BLaER1 treated with 17β-estradiol and CSF1 and Interleukin-3, amounts not matched to agents 10 nM and 100 nM (cell line): ENCODE data around the gene COL18A1.

Experiments
- H3K27ac ChIP-seq, 11 experiments: shearing (Covaris generic); formaldehyde crosslinking; 2 replicates each; pipeline ENCODE4 v1.8.1; 2022
- H3K27me3 ChIP-seq, 11 experiments: shearing (Covaris generic); formaldehyde crosslinking; 2 replicates each; pipeline ENCODE4 v1.8.1; 2022
- H3K36me3 ChIP-seq, 11 experiments: shearing (Covaris generic); formaldehyde crosslinking; 2 replicates each; pipeline ENCODE4 v1.8.1; 2022
- H3K4me1 ChIP-seq, 10 experiments: shearing (Covaris generic); formaldehyde crosslinking; 2 replicates each; pipeline ENCODE4 v1.8.1; 2022
- H3K4me2 ChIP-seq, 11 experiments: shearing (Covaris generic); formaldehyde crosslinking; 2 replicates each; pipeline ENCODE4 v1.8.1; 2022
- H3K4me3 ChIP-seq, 10 experiments: shearing (Covaris generic); formaldehyde crosslinking; 2 replicates each; pipeline ENCODE4 v1.8.1; 2022
- H3K9ac ChIP-seq, 11 experiments: shearing (Covaris generic); formaldehyde crosslinking; 2 replicates each; pipeline ENCODE4 v1.8.1; 2022
- H3K9me3 ChIP-seq, 11 experiments: shearing (Covaris generic); formaldehyde crosslinking; replicated peaks in 1 of 11; 2 replicates each; pipeline ENCODE4 v1.8.1; 2022
- H4K20me1 ChIP-seq, 11 experiments: shearing (Covaris generic); formaldehyde crosslinking; 2 replicates each; pipeline ENCODE4 v1.8.1; 2022
- Cebpa-rat ChIP-seq, 11 experiments: shearing (Covaris generic); IDR thresholded peaks; 2 replicates each; pipeline ENCODE4 v1.8.1; 2022

Gene COL18A1

DNA sequence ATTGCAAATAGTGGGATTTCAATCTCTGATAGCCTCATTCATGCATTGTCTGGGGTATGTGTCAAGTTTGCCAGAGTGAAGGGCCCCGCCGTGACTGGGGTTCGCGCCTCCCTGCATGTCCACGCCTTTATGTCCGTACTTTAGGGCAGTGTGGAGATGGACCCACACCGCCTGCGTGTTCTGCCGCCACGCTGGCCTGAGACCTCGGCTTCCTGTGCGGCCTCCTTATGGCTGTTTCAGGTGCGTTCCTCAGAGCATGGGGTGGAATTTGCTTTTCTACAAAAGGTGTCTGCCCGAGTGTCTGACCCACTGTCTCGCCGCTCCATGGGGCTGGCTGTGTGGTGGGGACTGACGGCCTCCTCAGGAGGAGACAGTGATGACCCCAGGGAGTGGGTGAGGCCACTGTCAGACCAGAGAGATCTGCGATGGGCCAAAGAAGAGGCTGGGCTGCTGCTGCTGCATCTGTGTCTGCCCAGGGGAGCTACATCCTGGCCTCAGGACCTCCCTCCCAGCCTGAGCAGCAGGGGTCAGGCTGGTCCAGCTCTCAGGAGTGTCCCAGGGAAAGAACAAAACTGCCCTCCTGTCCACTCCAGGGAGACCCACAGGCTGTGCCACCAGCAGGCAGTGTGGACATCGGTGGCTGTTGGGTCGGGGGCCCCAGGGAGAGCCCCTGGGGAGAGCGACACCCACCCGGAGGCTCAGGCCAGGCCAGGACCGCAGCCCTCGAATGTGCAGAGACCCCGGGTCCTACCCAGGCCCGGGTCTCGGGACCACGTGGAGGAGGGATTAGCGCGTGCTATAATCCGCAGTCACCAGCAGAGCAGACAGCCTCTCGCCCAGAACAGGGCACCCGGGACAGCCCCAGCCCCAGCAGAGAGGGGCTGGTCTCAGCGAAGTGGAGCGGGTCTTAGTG lies 147.1 kb downstream of the COL18A1 start:
- TF ChIP-seq Cebpa-rat (IDR thresholded peaks at IDR 0.05) = no peak
- H3K27me3 ChIP-seq = no peaks in the 10 kb centered on the region
- peak overlapping the region; percentile 59 to 96 (median 90); a peak in 21 of 22 replicates for H3K27ac ChIP-seq
- peaks cover 0 to 6% (median 0%) of the 10 kb centered on the region in 11 experiments; a peak in 2 of 22 replicates for H4K20me1 ChIP-seq
- peak overlapping the region; percentile 84 to 97 (median 93) for H3K4me2 ChIP-seq
- no peaks in the 10 kb centered on the region for H3K36me3 ChIP-seq
- peak overlapping the region; percentile 60 to 83 (median 76); a peak in 21 of 22 replicates for H3K9ac ChIP-seq
- peak overlapping the region in 6 of 10 experiments; percentile 47 to 64 (median 54); a peak in 12 of 20 replicates for H3K4me3 ChIP-seq
- peaks cover 40 to 60% (median 55%) of the 10 kb centered on the region in 10 experiments for H3K4me1 ChIP-seq
- H3K9me3 ChIP-seq = no peaks in the 10 kb centered on the region

DNA sequence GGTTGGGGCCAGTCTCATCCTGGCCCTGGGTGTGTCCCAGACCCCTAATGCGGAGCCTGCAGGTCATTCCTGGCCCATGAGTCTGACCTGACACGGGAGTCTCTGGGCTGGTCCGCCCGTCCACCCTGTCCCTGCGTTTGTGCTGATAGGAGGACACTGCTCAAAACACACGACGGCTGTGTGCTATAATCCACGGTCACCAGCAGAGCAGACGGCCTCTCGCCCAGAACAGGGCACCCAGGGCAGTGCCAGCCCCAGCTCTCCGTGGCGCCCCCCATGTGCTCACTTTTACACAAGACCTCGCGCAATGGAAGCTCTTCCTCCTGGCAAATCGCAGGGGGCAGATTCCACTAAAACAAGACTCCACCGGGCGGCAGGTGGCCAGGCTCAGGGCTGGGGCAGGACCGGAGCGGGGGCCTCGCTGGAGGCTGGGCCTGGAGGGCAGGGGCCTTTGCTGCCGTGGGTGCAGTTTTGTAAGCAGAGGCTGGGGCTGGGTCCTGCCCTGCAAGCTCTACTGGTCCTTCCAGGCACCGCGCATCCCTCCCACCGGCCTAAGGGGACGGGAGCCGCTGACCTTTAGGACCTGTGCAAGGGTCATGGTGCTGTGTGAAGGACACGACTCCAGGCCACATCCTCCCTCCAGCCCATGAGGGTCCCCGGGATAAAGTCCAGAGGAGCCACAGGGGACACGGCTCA lies 147.9 kb downstream of the COL18A1 start:
- no peaks in the 10 kb centered on the region for H3K36me3 ChIP-seq
- peak overlapping the region; percentile 59 to 96 (median 90); a peak in 21 of 22 replicates for H3K27ac ChIP-seq
- H3K4me2 ChIP-seq = peak overlapping the region; percentile 84 to 97 (median 93)
- no peaks in the 10 kb centered on the region for H3K9me3 ChIP-seq
- no peak for TF ChIP-seq Cebpa-rat (IDR thresholded peaks at IDR 0.05)
- peaks cover 40 to 66% (median 56%) of the 10 kb centered on the region in 10 experiments for H3K4me1 ChIP-seq
- H3K9ac ChIP-seq = peak overlapping the region; percentile 60 to 83 (median 76); a peak in 20 of 22 replicates
- H3K4me3 ChIP-seq = peak overlapping the region in 3 of 10 experiments; percentile 21 to 64 (median 53); a peak in 4 of 20 replicates
- H3K27me3 ChIP-seq = no peaks in the 10 kb centered on the region
- peaks cover 0 to 7% (median 0%) of the 10 kb centered on the region in 11 experiments; a peak in 2 of 22 replicates for H4K20me1 ChIP-seq

DNA sequence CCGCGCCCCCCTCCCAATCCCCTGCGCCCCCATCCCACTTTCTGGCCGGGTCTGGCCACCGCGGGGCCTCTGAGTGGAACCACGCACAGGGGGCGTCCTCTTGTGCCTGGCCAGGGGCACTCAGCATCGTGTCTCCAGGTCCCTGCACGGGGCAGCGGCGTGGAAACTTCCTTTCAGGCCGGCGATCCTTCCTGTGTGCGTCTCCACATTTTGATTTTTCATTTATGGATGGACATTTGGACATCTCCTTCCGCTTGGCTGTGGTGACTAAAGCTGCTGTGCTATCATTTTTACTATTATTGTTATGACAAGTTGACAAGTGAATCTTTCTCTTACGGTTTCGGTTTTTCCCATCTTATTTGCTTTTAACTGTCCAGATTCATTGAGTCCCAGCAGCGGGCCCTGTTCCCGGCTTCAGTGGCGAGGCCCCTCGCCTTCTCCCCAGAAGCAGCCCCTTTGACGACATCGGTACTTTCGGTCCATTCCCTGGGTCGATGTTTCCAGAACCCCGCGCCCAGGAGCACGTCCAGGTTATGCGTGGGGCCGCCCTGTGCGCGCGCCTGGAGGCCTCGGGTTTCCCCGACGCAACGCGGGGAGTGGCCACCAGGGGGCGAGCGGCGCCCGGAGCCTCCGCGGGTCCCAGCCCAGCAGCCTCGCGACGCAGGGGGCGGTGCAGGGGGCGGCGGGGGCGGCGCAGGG lies 149.7 kb downstream of the COL18A1 start:
- H4K20me1 ChIP-seq = peaks cover 0 to 7% (median 0%) of the 10 kb centered on the region in 11 experiments; a peak in 2 of 22 replicates
- peaks cover 35 to 62% (median 49%) of the 10 kb centered on the region in 10 experiments for H3K4me1 ChIP-seq
- no peak for TF ChIP-seq Cebpa-rat (IDR thresholded peaks at IDR 0.05)
- peak overlapping the region; percentile 53 to 79 (median 65) for H3K4me3 ChIP-seq
- no peaks in the 10 kb centered on the region for H3K36me3 ChIP-seq
- H3K27me3 ChIP-seq = no peaks in the 10 kb centered on the region
- peak overlapping the region; percentile 65 to 96 (median 87) for H3K4me2 ChIP-seq
- H3K9me3 ChIP-seq = no peaks in the 10 kb centered on the region
- peak overlapping the region in 10 of 11 experiments; percentile 43 to 82 (median 68); a peak in 19 of 22 replicates for H3K27ac ChIP-seq
- H3K9ac ChIP-seq = peak overlapping the region; percentile 67 to 83 (median 79); a peak in 21 of 22 replicates

DNA sequence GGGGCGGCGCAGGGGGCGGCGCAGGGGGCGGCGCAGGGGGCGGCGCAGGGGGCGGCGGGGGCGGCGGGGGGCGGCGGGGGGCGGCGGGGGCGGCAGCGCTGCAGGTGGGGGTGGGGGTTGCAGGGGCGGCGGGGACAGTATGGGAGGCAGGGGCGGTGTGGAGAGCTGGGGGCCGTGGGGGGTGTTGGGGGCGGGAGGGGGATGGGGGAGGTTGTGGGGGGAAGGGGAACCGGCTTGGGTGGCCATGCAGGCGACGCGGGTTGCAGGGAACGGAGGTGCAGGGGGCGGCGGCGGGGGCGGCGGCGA lies 150.2 kb downstream of the COL18A1 start:
- peak overlapping the region in 4 of 10 experiments; percentile 58 to 68 (median 59); a peak in 8 of 20 replicates for H3K4me3 ChIP-seq
- no peaks in the 10 kb centered on the region for H3K9me3 ChIP-seq
- peaks cover 29 to 56% (median 43%) of the 10 kb centered on the region in 10 experiments for H3K4me1 ChIP-seq
- no peak for TF ChIP-seq Cebpa-rat (IDR thresholded peaks at IDR 0.05)
- peak overlapping the region in 3 of 11 experiments; percentile 76 to 79 (median 78); a peak in 3 of 22 replicates for H3K9ac ChIP-seq
- H3K36me3 ChIP-seq = no peaks in the 10 kb centered on the region
- peaks cover 0 to 7% (median 0%) of the 10 kb centered on the region in 11 experiments; a peak in 2 of 22 replicates for H4K20me1 ChIP-seq
- H3K27me3 ChIP-seq = no peaks in the 10 kb centered on the region
- peak overlapping the region in 3 of 11 experiments; percentile 76 to 79 (median 77); a peak in 3 of 22 replicates for H3K27ac ChIP-seq
- H3K4me2 ChIP-seq = peak overlapping the region in 3 of 11 experiments; percentile 85 to 89 (median 87); a peak in 4 of 22 replicates

GRCh38 chr21:45555557-45556301 lies 150.8 kb downstream of the COL18A1 start:
- H4K20me1 ChIP-seq = 0 out of 22 replicates have a peak, but pooled peaks cover 0 to 7% (median 0%) of the 10 kb centered on the region in 11 experiments
- no peaks in the 10 kb centered on the region for H3K9me3 ChIP-seq
- H3K4me2 ChIP-seq = peak overlapping the region; percentile 76 to 94 (median 87)
- peaks cover 25 to 52% (median 39%) of the 10 kb centered on the region in 10 experiments for H3K4me1 ChIP-seq
- H3K36me3 ChIP-seq = no peaks in the 10 kb centered on the region
- H3K27me3 ChIP-seq = no peaks in the 10 kb centered on the region
- TF ChIP-seq Cebpa-rat (IDR thresholded peaks at IDR 0.05) = no peak
- H3K27ac ChIP-seq = peak overlapping the region in 10 of 11 experiments; percentile 40 to 79 (median 76); a peak in 19 of 22 replicates
- H3K9ac ChIP-seq = peak overlapping the region; percentile 60 to 81 (median 75); a peak in 21 of 22 replicates
- H3K4me3 ChIP-seq = peak overlapping the region; percentile 42 to 68 (median 58)

DNA sequence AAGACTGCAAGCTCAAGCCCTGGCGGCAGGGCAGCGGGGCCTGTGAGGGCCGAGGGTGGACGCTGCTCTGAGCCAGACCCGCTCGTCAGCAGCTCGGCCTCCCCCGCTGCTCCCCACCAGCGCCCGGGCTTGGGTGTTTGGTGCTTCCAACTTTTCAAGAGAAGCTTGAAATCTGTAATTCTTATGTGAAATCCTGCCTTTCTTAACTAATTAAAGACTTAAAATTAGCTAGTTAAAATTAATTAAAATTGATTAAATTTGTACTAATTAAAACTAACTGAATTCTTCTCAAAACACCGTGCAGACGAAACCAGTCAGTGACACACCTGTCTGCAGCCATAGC lies 151.3 kb downstream of the COL18A1 start:
- H3K4me2 ChIP-seq = peak overlapping the region; percentile 76 to 94 (median 87)
- TF ChIP-seq Cebpa-rat (IDR thresholded peaks at IDR 0.05) = no peak
- H4K20me1 ChIP-seq = 0 out of 22 replicates have a peak, but pooled peaks cover 0 to 7% (median 0%) of the 10 kb centered on the region in 11 experiments
- H3K9ac ChIP-seq = peak overlapping the region in 10 of 11 experiments; percentile 61 to 81 (median 76); a peak in 20 of 22 replicates
- H3K4me1 ChIP-seq = peaks cover 21 to 48% (median 37%) of the 10 kb centered on the region in 10 experiments
- H3K27ac ChIP-seq = peak overlapping the region in 9 of 11 experiments; percentile 40 to 79 (median 76); a peak in 14 of 22 replicates
- H3K4me3 ChIP-seq = peak overlapping the region in 9 of 10 experiments; percentile 47 to 68 (median 59); a peak in 13 of 20 replicates
- no peaks in the 10 kb centered on the region for H3K36me3 ChIP-seq
- H3K27me3 ChIP-seq = no peaks in the 10 kb centered on the region
- no peaks in the 10 kb centered on the region for H3K9me3 ChIP-seq
